ENCODE measurements around the gene ARHGAP10.
A peak's percentile ranks its signal among the peaks of the same experiment; 100 is the strongest.
"Not testable (repeated sequence)": the region's sequence is repeated elsewhere in the genome, so short reads cannot be mapped to it uniquely, and the experiment has no call there.

ARHGAP10 gene

DNA sequence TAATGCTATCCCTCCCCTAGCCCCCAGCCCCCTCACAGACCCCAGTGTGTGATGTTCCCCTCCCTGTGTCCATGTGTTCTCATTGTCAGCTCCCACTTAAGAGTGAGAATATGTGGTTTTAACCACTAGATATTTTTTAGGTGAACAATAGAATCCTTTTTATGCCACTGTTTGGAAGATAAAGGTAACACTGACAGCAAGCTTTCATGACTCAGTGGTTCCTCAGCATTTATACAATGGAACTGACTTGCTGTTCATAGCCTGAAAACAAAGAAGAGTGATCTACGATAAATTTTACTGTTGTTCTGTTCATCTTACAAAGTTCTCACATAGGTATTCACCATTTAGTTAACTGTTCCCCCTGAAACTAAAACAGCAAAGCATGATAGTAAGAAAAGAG is 147.8 kb downstream of the ARHGAP10 start:
- intact Hi-C loops (cut with DNase I), result no loop called here
- DNase-seq, result no peak

- intact Hi-C loops (cut with DNase I), result no loop called here
These were observed 148.6 kb downstream of the ARHGAP10 start for GRCh38 chr4:147880511-147880910.

DNA sequence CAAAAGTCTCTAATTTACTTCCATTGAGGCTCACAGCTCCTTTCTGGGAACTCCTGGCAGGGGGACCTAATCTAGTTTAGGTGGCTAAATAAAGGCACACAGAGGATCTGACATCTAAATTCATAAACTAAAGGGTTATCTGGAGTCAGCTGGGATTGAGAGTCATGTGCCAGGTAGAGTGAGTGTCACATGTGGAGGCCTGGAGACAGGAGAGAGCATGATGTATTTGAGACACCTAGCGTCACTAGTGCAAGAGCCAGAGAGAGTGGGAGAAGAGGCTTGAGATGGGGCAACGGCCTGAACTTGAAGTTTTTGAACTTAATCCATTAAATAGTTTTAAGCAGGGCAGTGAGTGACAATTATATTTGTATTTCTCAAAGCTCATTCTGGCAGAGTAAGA is 152.6 kb downstream of the ARHGAP10 start:
- no peak for DNase-seq
- intact Hi-C loops (cut with DNase I), result no loop called here

More at GRCh38 chr4:147880511-147880910, 148.6 kb downstream of the ARHGAP10 start:
- no peak for DNase-seq

- intact Hi-C loops (cut with DNase I); DNase-seq: not testable (repeated sequence)
These were observed 153.3 kb downstream of the ARHGAP10 start for GRCh38 chr4:147885216-147885615.

- intact Hi-C loops (cut with DNase I), result no loop called here
- peak in 2 of 10 donors; percentile 17 to 64 for DNase-seq
These were observed 159.7 kb downstream of the ARHGAP10 start for GRCh38 chr4:147891476-147892115.

GRCh38 chr4:147899512-147899911 is 167.6 kb downstream of the ARHGAP10 start:
- intact Hi-C loops (cut with DNase I), result no loop called here
- no peak for DNase-seq

DNA sequence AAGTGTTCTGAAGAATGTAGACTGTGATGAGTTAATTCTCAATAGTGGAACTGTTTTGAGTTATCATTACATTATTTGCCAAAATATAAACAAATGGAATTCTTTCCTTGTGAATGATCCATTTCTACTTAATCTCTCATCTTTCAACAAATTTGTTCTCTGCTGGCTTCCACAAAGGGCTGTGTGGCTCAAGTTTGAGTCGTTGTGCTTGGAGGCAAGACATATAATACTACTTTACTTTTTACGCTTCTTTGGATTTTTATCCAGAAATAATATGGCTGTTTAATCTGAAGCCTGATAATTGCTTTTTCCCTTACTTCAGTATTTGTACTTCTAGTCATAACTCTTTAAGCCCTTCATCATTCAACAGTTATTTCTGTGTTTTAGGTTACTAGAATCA is 169.5 kb downstream of the ARHGAP10 start:
- intact Hi-C loops (cut with DNase I), result no loop called here
- DNase-seq, result no peak

- no peak for DNase-seq
- intact Hi-C loops (cut with DNase I), result no loop called here
These were observed 170.0 kb downstream of the ARHGAP10 start for GRCh38 chr4:147901916-147902315.

DNA sequence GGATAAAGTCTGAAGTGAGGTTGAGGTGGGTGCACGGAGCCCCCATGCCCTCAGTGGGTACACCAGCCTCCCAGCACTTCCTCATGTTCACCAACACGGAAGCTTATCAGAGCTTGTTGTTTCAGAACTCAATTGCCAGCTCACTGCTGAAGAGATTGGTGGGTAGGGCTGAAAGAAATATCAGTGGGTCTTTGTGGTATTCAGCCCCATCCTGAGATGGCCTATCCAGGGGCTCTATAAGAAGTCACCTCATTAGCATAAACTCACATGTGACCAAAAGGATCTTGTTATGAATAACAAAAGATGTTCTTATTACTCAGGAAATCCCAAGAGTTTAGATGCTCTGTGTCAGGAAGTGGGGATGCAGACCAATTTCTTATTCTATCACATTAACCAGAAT is 177.3 kb downstream of the ARHGAP10 start:
- intact Hi-C loops (cut with DNase I), result no loop called here
- no peak for DNase-seq

DNA sequence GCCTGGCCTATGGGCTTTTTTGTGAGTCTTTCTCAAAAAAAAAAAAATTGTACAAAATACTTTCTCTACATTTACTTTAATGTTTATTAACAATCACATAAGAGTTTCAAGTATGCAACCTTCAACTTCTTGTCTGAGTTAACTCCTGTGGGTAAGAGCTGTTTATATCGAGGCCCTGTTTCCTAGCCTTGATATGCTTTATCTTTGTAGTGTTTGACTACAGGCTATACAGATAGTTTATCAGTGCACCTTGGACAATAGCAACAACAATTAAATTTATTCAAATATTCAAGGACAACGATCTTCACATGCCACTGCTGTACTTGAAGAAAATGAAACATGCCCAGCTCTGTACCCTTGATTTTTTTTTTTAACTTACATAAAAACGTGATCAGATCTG is 178.4 kb downstream of the ARHGAP10 start:
- intact Hi-C loops (cut with DNase I), result no loop called here
- DNase-seq, result no peak

DNA sequence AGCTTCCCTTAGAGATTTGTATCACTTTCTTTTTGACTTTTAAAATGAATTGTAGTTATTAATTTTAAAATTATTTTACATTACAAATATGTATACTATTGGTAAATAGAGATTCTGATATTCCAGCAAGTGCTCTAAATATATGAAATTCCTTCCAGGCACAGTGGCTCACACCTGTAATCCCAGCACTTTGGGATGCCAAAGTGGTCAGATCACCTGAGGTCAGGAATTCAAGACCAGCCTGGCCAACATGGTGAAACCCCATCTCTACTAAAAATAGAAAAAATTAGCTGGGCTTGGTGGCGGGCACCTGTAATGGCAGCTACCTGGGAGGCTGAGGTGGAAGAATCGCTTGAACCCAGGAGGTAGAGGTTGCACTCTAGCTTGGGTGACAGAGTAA is 180.2 kb downstream of the ARHGAP10 start:
- intact Hi-C loops (cut with DNase I); DNase-seq: not testable (repeated sequence)

GRCh38 chr4:147913137-147913536 is 181.2 kb downstream of the ARHGAP10 start:
- intact Hi-C loops (cut with DNase I), result no loop called here
- DNase-seq, result no peak

DNA sequence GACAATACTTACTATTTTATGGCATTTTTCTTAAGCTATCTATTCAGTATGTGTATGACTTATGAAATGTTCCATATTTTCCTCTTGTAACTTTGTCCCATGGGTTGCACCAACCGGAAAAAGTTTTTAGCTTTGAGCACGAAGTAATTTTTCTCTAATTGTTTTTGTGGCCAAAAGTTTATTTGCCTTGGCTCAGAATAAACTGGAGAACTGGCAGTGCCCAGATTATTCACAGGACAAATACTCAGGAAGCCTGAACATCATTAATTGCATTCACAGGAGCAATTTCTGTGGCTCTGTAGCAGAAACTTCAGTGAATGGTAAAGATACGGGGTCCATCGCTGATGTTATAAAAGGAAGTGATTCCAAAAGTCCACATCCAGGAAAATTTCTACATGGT is 184.5 kb downstream of the ARHGAP10 start:
- intact Hi-C loops (cut with DNase I), result no loop called here
- no peak for DNase-seq

DNA sequence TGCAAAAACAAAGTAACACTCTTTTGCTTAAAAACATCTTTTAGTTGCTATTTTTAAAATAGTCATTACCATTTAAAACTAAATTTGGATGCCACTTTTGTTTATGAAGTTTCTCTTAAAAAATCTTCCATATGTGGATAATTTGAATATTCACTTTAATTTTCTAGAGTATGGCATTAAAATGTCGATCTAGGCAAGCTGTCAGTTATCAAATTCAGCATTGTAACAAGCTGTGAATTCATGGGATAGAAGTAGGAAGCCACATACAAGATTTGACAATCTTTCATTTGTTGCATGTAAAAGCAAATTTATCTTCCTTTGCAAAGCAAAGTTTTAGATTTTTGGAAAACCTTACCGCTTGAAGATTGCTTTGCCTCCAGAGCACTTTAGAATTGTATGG is 191.5 kb downstream of the ARHGAP10 start:
- no peak for DNase-seq
- intact Hi-C loops (cut with DNase I), result no loop called here

DNA sequence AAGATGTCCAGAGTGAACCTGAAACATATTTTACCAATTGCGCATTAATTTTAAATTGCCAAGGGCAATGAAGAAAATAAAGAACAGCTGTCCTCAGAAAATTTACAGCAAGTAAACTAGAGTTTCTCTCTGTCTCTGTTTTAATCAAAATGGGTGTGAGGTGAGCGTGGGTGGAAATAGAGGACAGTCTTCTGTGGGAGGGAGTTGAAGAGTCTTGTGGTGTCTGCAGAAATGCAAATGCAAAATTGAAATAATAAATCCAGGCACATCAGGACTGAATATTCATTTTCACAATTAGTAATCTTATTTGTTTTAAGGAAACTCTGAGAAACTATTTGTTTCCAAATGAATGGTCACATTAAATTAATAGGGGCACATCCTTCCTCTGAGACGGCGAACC is 192.0 kb downstream of the ARHGAP10 start:
- intact Hi-C loops (cut with DNase I), result no loop called here

GRCh38 chr4:147924604-147925412 is 192.9 kb downstream of the ARHGAP10 start:
- intact Hi-C loops (cut with DNase I), result no loop called here
- peak in 7 of 10 donors; percentile 33 to 81 (median 50) for DNase-seq

More for the DNA sequence above, 192.0 kb downstream of the ARHGAP10 start:
- no peak for DNase-seq

GRCh38 chr4:147927377-147928137 is 195.7 kb downstream of the ARHGAP10 start:
- DNase-seq, result no peak

GRCh38 chr4:147928400-147928799 is 196.5 kb downstream of the ARHGAP10 start:
- no peak for DNase-seq
- intact Hi-C loops (cut with DNase I), result no loop called here

More at GRCh38 chr4:147927377-147928137, 195.7 kb downstream of the ARHGAP10 start:
- intact Hi-C loops (cut with DNase I), result no loop called here

DNA sequence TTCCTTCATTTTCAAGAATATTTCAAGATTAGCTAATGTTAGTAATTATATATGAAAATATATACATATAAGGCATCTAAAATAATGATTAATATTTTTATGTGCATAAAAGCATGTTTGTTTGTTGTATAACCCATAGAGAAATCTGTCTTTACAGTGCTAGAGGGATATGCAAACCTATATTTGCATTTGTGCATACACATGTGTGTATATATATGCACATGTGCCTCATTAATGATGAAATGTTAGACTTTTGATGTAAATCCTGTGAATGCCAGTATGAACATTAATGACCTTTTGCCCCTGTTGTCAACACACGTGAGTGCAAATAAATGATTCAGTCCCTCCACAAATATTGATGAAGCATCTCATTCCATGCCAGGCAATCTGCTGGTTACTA is 197.9 kb downstream of the ARHGAP10 start:
- intact Hi-C loops (cut with DNase I), result no loop called here
- no peak for DNase-seq

DNA sequence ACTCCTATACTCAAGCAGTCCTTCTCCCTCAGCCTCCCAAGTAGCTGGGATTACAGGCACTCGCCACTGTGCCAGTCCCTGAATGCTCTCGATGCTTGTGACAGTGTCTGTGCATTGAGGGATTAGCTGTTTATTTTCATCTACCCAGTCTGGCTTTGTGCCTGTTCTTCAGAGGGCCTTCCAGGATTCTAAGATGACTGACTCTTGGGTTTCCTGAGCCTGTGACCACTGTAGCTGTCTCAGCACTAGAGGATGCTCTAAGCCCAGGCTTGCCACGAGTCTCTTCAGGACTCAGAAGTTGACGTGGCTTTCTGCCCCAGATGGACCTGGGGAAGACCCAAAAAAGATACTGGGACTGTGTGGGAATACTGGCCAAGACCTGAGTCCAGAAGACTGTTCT is 201.4 kb downstream of the ARHGAP10 start:
- intact Hi-C loops (cut with DNase I), result no loop called here
- no peak for DNase-seq

DNA sequence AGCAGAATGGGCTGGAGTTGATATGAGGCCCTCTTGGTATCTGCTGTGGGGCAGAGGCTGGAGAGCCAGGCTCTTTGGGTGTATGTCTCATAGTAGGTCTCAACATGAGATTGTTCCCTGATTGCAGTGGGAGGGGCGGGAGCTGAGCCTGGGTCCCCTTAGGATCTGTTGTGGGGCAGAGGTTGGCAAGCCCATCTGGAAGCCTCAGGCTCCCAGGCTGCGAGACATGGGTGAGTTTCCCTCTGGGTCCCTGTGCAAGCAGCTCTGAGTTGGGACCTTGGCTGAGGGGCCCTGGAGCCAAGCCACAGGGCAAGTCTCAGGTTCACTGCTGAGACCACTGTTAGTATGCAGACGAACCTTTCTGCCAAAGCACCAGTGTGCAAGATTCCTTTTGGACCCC is 201.9 kb downstream of the ARHGAP10 start:
- DNase-seq, result peak in 1 of 10 donors; percentile 59
- intact Hi-C loops (cut with DNase I), result no loop called here

Measured in posterior cingulate gyrus (tissue), 11 donors.